ENCODE results near the gene YJU2.
"Not testable (repeated sequence)": the region's sequence is repeated elsewhere in the genome, so short reads cannot be mapped to it uniquely, and the experiment has no call there.

Gene YJU2

GRCh38 chr19:4228765-4229178, 18.1 kb upstream of the YJU2 start:
- no peak for DNase-seq (ENCODE audit: low spot score)

GRCh38 chr19:4229179-4229931, 17.5 kb upstream of the YJU2 start, which contains the start of gene EBI3:
EBI3 (plus strand) TSS chr19:4229523; CDS start chr19:4229551, 28 bp downstream.
- DNase-seq (ENCODE audit: low spot score): peak; percentile 41

GRCh38 chr19:4230237-4230636, 16.6 kb upstream of the YJU2 start:
- not testable (repeated sequence) for DNase-seq (ENCODE audit: low spot score)

GRCh38 chr19:4231521-4231920, 15.4 kb upstream of the YJU2 start:
- DNase-seq (ENCODE audit: low spot score): not testable (repeated sequence)

GRCh38 chr19:4232139-4232538, 14.7 kb upstream of the YJU2 start:
- not testable (repeated sequence) for DNase-seq (ENCODE audit: low spot score)

- no peak for DNase-seq (ENCODE audit: low spot score)
Measured at GRCh38 chr19:4232614-4233281, 14.1 kb upstream of the YJU2 start.

GRCh38 chr19:4233282-4233853, 13.5 kb upstream of the YJU2 start:
- DNase-seq (ENCODE audit: low spot score): no peak

GRCh38 chr19:4234142-4234861, 12.6 kb upstream of the YJU2 start:
- DNase-seq (ENCODE audit: low spot score): no peak

- DNase-seq (ENCODE audit: low spot score): no peak
Measured at GRCh38 chr19:4234862-4235201, 12.0 kb upstream of the YJU2 start.

GRCh38 chr19:4237510-4237909, 9.4 kb upstream of the YJU2 start:
- not testable (repeated sequence) for DNase-seq (ENCODE audit: low spot score)

GRCh38 chr19:4238831-4239230, 8.0 kb upstream of the YJU2 start:
- DNase-seq (ENCODE audit: low spot score): no peak

GRCh38 chr19:4241824-4242430, 5.0 kb upstream of the YJU2 start:
- no peak for DNase-seq (ENCODE audit: low spot score)

- DNase-seq (ENCODE audit: low spot score): not testable (repeated sequence)
Measured at GRCh38 chr19:4245938-4246337, 942 bp upstream of the YJU2 start.

- no peak for DNase-seq (ENCODE audit: low spot score)
Measured at GRCh38 chr19:4256563-4256962, 9.7 kb downstream of the YJU2 start.

GRCh38 chr19:4257025-4257424, 10.1 kb downstream of the YJU2 start:
- DNase-seq (ENCODE audit: low spot score): no peak

GRCh38 chr19:4258181-4258580, 11.3 kb downstream of the YJU2 start:
- DNase-seq (ENCODE audit: low spot score): no peak

- no peak for DNase-seq (ENCODE audit: low spot score)
Measured at GRCh38 chr19:4260613-4261191, 13.8 kb downstream of the YJU2 start.

- no peak for DNase-seq (ENCODE audit: low spot score)
Measured at GRCh38 chr19:4264812-4265211, 17.9 kb downstream of the YJU2 start.

GRCh38 chr19:4266253-4267000, 19.5 kb downstream of the YJU2 start:
- no peak for DNase-seq (ENCODE audit: low spot score)

GRCh38 chr19:4267101-4267900, 20.4 kb downstream of the YJU2 start:
- DNase-seq (ENCODE audit: low spot score): peak; percentile 80
